Jurkat, Clone E6-1 (cell line): ENCODE results near the gene PLB1.
"Not testable (repeated sequence)": the region's sequence is repeated elsewhere in the genome, so short reads cannot be mapped to it uniquely, and the experiment has no call there.

Experiments
- DNase-seq: peaks from one replicate; pipeline ENCODE4 v3.0.0-alpha.2; 2011; ENCODE audit warnings: low read depth, low spot score
- H3K4me3 ChIP-seq: 2 replicates; pipeline ENCODE4 v1.5.1; 2011; ENCODE audit warnings: mild to moderate bottlenecking, low read length, control low read depth, moderate library complexity

Gene PLB1

DNA sequence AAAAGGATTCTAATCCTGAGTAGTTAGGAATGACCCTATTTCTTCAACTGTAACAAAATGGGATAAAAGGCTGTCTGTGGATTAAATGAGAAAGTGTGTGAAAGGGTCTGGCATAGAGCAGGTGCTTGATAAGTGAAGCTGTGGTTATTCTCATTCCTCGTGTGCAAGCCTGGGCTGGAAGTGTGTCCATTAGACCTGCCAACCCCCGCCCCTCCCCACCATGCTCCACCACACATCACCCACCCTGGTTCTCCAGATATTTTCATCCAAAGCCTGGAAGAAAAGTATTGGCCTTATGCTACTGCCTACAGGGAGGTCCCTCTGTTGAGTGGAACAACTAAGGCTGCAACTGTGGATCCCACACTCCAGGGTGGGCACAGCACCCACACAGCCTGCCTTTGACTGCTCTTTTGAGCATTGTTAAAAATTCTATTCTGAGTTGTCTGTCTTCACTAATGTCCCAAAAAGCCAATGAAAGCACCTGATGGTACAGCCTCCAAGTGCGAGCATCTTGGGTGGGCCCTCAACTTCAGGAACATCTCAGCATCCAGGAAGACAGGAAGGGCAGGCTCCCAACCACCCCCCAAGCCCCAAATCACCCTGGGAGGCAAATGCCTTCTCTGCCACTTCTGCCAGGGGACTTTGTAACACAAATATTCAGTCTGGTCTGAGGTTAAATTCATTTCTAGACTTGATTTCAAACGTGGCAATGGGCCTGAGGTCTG lies 153.0 kb downstream of the PLB1 start:
- DNase-seq: no peak
- no peak overlapping the region for H3K4me3 ChIP-seq

DNA sequence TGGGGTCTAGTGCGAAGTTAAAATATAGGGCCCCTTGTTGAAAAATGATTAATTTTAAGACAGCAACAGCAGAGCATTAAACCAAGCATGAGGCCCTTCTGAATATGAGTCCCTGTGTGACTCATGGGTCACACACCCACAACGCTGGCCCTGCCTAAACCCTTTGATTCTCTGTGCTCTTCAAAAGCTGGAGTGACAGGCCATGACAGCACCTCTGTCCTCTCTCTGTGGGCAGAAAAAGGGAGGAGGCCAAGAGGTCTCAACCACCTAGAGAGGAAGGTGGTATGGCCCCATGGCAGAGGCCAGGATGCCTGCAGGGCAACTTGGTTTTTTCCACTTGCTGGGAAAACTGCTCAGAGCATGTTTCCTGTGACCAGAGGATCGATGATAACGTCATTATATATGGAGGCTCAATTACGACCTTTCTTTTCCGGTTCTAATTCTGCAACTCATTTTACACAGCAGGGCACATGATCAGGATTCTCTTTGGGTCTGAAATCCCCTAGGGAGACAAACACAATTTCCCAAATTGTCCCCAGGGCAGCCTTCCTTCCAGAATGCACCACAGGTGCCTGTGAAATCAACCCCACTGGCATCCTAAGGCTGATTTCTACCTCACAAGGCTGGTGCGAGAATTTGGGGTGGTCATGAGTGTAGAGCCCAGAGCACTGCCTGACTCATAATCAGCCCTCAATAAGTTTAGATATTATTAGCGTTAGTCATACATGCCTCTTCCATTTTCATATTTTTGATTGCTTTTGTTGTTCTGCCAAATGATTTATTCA lies 153.8 kb downstream of the PLB1 start:
- DNase-seq: no peak
- H3K4me3 ChIP-seq: no peak overlapping the region

GRCh38 chr2:28650266-28650584 lies 154.4 kb downstream of the PLB1 start:
- H3K4me3 ChIP-seq: no peak overlapping the region
- DNase-seq: no peak

DNA sequence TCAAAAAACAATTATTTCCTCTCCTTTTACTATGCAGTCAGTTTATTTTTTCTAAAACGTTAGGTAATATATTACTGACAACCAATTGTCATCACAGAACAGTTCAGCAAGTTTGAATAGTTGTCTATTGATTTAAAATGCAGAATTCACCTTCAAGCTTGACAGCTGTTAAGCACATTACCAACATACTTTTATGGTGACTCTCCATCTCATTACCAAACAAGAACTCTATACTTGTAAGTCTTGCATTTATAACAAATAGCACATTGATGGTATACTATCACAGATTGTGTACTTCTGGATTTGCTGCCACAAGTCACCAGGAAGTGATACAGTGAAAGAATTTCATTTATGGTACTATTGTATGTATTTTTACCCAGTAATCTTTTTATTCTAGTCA lies 156.4 kb downstream of the PLB1 start:
- no peak for DNase-seq
- H3K4me3 ChIP-seq: no peak overlapping the region

DNA sequence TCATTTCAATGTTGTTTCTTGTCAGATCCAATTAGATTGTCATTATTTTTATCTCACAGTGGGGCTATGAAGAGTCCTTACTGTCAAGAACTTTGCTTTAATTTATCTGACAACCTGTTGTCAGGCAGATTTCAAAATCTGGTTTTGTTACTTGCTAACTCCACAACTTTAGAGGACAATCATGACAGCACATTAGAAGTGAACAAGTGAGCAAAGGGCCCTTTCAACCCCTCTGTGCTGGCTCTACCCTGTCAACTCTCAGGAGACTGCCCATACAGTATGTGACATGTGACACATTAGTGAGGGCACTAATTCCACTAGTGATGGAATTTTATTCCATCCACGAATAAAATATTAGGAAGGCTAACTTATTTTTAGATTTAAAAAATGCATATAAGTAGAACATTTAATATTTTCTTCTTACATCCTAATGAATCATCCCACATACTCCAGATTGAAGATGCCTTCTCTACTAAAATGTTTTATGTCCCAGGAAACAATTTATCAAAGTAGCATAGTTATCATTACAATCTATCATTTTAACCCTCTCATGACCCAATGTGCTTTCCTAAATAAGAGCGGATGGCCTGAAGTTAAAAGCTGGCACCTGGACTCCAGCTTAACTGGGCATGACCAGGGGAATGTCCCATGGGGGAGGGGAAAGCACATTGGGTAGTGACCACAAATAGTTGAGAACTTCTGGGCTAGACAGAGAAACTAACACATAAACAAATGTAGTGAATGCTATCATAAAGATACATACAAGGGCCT lies 158.2 kb downstream of the PLB1 start:
- H3K4me3 ChIP-seq: no peak overlapping the region
- DNase-seq: no peak

GRCh38 chr2:28654663-28655320 lies 158.9 kb downstream of the PLB1 start:
- H3K4me3 ChIP-seq: no peak overlapping the region
- no peak for DNase-seq

GRCh38 chr2:28656937-28657615 lies 161.2 kb downstream of the PLB1 start:
- DNase-seq: no peak
- H3K4me3 ChIP-seq: no peak overlapping the region

DNA sequence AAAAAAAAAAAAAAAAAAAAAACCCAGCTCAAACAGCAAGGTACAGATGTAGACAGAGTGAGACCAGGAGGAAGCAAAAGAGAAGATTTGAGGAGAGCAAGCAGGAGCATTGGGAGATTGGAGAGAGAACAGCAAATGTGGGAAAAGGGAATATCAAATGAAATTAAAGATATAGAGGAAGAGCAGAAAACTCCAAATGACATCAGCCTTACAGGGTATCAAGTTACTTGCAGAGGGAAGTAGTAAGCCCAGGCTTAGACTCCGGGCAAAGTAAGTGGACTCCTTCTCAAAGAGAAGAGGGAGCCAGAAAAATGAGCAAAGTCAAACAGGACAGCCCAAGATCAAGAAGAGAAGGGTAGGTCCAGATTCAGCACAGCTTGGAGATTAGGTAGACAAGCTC lies 162.5 kb downstream of the PLB1 start:
- no peak overlapping the region for H3K4me3 ChIP-seq
- no peak for DNase-seq

GRCh38 chr2:28659127-28659526 lies 163.3 kb downstream of the PLB1 start:
- H3K4me3 ChIP-seq: no peak overlapping the region
- no peak for DNase-seq

DNA sequence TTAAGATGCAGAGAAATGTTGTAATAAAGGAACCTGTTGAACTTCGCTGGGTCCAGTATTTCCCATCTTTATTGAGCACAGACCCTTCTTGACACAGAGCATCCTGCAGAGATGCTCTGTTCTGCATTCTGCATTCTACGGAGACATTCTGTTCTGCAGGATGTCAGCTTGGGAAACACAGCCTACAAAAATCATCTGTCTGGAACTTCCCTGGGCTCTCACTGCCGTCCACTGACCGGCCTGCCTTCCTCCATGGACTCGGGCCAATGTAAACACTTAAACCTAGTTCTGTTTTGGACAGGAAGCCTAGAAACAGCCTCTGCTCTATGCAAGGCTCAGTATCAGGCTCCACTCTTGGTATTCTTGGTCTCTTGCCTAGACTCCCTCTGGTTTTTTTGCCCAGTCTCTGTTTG lies 165.7 kb downstream of the PLB1 start:
- H3K4me3 ChIP-seq: no peak overlapping the region
- no peak for DNase-seq

DNA sequence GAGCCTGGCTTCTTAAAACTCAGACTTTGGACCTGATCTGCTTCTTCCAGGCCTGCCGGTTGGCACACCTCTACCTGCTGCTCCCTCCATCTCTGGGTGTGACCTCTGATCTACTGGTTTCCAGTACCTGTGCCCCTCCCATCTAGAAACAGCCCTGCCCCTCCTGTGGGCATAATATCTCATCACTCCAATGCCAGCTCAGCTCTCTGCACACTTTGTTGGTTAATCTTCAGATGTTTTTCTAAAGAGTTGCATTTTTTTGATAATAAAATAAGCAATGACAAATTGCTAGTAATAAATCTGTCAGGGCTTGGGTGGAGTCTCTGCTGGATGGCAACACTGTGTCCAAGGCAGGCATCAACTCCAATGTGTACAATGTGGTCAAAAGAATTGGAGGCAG lies 166.2 kb downstream of the PLB1 start:
- DNase-seq: no peak
- H3K4me3 ChIP-seq: no peak overlapping the region

DNA sequence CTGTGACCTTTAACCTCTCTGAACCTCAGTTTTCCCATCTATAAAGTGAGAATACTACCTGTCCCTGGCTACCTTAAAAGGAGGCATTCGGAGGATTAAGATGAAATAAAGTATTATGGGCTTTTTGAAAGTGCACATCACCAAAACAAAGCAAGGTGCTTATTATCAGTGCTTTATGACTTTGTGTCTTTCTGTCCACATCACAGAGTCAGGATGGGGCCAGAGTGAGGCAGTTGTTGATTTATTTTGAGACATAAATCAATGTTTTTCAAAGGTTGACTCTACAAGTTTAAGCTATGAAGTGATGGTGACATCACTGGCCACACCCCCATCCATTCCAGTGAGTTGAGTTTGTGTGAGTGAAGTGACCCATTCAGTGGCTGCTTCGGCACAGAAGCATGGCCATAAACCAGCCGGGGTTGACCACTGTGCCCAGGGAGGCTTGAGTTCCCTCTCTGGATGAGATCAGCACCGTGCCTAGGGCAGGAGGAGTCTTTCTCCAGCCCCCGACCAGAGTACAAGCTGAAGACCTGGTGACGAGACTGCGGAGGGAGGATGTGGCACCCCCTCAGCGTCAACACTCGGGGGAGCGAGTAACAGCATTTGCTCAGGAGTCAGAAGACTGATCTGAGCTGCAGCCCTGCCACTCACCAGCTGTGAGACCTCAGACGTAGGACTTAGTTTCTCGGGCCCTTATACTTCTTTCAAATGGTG lies 166.8 kb downstream of the PLB1 start:
- DNase-seq: no peak
- H3K4me3 ChIP-seq: no peak overlapping the region

- no peak for DNase-seq
- H3K4me3 ChIP-seq: no peak overlapping the region
These were observed 167.5 kb downstream of the PLB1 start for GRCh38 chr2:28663359-28663758.

DNA sequence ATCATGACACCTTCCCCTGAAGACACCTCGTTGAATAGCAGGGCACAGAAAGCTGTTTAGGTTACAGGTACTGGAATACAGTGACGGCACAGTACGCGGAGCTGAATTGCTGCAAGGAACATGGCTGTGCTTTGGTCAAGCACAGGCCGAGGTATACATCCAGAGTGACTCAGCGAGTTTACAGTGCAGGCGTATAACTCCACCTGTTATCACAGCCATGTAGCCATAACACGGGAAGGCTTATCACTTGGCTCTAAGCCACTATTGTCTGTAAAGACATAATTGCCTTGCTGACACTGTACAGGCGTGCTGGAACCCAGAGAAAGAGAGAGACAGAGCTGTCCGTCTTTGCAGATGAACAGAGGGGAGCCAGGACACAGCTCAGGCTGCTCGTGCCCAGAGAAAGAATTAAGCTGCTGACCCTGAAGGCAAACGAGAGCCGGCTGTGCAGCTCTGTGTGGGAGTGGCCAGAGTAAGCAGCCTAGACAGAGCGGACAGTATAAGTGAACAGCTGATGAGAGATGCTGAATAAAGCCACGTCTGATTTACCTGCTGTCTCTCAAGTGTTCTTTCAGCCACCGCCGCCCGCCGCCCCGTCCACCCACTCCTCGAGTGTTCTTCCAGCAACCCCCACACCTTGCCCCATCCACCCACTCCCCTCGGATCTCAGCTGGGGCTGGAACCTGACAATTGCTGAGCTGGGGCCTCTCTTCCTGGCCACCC lies 168.4 kb downstream of the PLB1 start:
- H3K4me3 ChIP-seq: no peak overlapping the region
- DNase-seq: no peak

DNA sequence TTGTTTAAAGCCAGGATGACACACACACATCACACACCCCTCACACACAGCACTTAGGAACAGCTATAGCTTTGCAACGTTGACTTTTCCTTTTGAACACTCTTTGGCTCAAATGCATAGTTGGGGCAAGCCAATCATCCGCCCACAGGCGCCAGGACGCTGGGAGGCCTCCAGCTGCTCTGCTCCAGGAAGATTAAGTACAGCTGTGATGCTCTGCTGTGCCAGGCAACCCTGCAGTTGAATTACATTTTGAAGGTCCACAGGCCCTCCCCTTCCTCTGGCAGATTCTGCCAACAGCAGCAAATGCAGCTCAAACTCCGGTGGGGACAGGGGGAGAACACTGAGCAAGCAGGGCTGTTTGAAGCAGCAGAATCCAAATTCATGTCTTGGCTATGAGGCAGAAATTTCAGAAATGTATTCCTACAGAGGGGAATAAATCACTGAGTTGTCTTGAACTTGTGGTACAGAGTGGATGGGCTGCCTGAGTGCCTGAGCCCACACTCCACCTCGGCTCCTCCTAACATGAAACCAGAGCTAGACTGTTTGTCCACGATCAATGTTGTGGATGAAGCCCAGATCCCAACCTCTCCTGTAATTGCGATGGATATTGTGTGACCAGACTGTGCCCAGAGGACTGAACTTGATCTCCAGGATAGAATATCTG lies 169.3 kb downstream of the PLB1 start:
- no peak overlapping the region for H3K4me3 ChIP-seq
- DNase-seq: no peak

DNA sequence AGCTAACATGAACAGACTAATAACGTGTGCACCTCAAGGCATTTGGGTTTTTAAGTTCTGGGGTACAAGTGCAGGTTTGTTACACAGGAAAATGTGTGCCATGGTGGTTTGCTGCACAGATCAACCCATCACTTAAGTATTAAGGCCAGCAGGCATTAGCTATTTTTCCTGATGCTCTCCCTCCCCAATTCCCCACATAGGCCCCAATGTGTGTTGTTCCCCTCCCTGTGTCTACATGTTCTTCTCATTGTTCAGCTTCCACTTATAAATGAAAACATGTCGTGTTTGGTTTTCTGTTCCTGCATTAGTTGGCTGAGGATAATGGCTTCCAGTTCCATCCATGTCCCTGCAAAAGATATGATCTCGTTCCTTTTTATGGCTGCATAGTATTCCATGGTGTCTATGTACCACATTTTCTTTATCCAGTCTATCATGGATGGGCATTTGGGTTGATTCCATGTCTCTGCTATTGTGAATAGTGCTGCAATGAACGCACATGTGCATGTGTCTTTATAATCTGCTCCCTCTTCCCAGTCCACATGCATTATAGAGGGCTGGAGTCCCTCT lies 170.0 kb downstream of the PLB1 start:
- H3K4me3 ChIP-seq, DNase-seq: not testable (repeated sequence)

DNA sequence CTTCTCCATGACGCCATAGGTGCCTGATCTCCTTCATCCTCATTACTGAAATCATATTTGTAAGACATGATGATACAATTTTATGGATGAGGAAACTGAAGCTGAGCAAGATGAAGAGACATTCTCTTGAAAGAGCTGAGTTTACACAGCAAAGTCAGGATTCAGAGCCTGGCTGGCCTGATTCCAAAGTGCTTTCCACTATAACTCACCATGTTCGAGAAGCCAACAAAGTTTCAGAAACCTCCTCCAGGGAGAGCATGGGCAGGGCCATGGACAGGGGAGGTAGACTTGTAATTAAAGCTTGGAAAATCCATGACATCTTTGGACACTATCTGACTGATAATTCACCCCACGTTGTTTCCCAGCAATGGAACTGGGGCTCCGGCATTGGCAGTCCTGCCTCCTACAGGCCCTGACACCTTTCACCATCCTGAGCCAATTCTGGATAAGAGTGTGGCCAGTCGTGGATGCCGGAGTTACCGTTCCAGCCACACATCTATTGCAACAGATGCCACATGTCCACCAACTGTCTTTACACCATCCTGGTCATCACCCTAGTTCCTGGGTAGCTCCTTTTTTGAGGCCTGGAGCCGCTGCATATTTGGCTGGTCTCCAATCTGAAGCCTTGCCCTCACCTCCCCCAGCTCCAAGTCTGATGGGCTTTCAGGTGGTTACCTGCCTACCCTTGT lies 170.8 kb downstream of the PLB1 start:
- no peak for DNase-seq
- H3K4me3 ChIP-seq: no peak overlapping the region
